Posterior cingulate gyrus (tissue), 11 donors: Measurements from ENCODE around the gene ZBTB7C.

ENCODE experiments used
- DNase-seq, 10 donors: peaks; one replicate each; pipeline versions ENCODE4 v3.0.0 to v3.0.0-alpha.2; 2020 to 2021; ENCODE audit warnings: mixed read lengths in 3 of 10
- intact Hi-C: fragments of 100-400 bp; cut with DNase I; formaldehyde crosslinking; loops from one replicate; pipeline ENCODE4 v1.15.1; 2023

ZBTB7C gene

DNA sequence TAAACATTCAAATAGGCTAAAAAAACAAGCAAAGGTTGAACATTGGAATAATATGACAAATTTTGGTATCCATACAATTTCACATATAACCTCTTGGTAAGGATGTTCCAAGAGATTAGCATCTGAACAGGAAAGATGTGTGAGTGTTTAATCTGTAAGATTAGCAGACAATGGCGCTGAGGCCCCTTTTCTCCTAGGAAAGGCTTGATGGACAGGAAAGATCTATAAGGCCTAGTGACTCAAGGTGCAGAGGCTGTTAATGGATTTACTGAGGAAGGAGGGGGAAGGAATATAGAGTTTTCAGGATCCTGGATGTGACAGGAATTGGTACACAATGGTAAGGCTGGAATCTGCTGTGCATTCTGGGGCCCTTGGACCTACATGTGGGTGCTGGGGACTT lies 430.6 kb downstream of the ZBTB7C start:
- intact Hi-C loops, result no loop called here
- no peak for DNase-seq

DNA sequence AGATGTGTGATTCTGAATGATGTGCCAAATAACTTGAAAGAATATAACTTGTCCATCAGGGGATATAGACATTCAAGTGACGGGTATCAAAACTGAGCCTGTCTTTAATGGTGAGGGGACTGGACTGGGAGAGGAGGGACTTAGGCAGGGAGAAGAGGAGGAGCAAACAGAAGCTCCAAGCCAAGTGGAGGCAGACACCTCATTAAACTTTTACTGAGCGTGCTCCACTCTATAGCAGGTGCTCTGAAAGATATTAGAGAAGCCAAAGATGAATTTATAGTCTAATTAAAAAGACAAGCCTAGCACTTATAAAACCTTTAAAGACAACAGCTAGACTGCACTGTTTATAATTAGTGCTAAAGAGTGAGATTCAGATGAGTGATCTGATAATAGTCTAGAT lies 431.0 kb downstream of the ZBTB7C start:
- intact Hi-C loops, result no loop called here
- DNase-seq, result no peak
